Fibroblast of skin of scalp (primary cell): ENCODE measurements around the gene SPOCD1.

Source experiments
- DNase-seq: peaks from one replicate; pipeline ENCODE4 v3.0.0-alpha.2; 2013

SPOCD1 gene

GRCh38 chr1:31769720-31770390, 46.0 kb downstream of the SPOCD1 start:
- DNase-seq: no peak

- no peak for DNase-seq
Observed at GRCh38 chr1:31768939-31769704, 46.7 kb downstream of the SPOCD1 start.

- no peak for DNase-seq
Observed at GRCh38 chr1:31768407-31768907, 47.4 kb downstream of the SPOCD1 start.

GRCh38 chr1:31767225-31767624, 48.6 kb downstream of the SPOCD1 start:
- DNase-seq: no peak

- no peak for DNase-seq
Observed at GRCh38 chr1:31765516-31765915, 50.3 kb downstream of the SPOCD1 start.

GRCh38 chr1:31765041-31765467, 50.8 kb downstream of the SPOCD1 start:
- DNase-seq: no peak

GRCh38 chr1:31764312-31765040, 51.3 kb downstream of the SPOCD1 start, which contains the start of gene ADGRB2:
ADGRB2 (minus strand) TSS chr1:31764340; CDS start chr1:31757221, 7,119 bp downstream.
- DNase-seq: no peak

- DNase-seq: no peak
Observed at GRCh38 chr1:31763671-31764311, 52.0 kb downstream of the SPOCD1 start.

GRCh38 chr1:31762726-31763670, 52.8 kb downstream of the SPOCD1 start:
- DNase-seq: peak; percentile 64

GRCh38 chr1:31762323-31762722, 53.5 kb downstream of the SPOCD1 start:
- DNase-seq: no peak

GRCh38 chr1:31761883-31762282, 53.9 kb downstream of the SPOCD1 start:
- DNase-seq: peak; percentile 69

- peak; percentile 77 for DNase-seq
Observed at GRCh38 chr1:31760471-31761470, 55.1 kb downstream of the SPOCD1 start.

- peak; percentile 45 for DNase-seq
Observed at GRCh38 chr1:31759298-31760023, 56.4 kb downstream of the SPOCD1 start.

GRCh38 chr1:31758823-31759222, 57.0 kb downstream of the SPOCD1 start:
- DNase-seq: no peak

GRCh38 chr1:31757989-31758388, 57.8 kb downstream of the SPOCD1 start:
- no peak for DNase-seq

GRCh38 chr1:31757204-31757679, 58.6 kb downstream of the SPOCD1 start:
- no peak for DNase-seq

GRCh38 chr1:31756578-31756977, 59.2 kb downstream of the SPOCD1 start:
- DNase-seq: no peak

GRCh38 chr1:31755850-31756492, 59.9 kb downstream of the SPOCD1 start:
- no peak for DNase-seq

- no peak for DNase-seq
Observed at GRCh38 chr1:31755197-31755611, 60.6 kb downstream of the SPOCD1 start.
